Muscle of leg (tissue), 11 donors: ENCODE data around the gene TMEM131L. TPM values are rescaled to one million over a fixed set of nuclear protein-coding genes. Genes with fewer than 3 reads are reported as not detected.

Source experiments
- DNase-seq: peaks from one replicate; pipeline ENCODE4 v3.0.0; 2013
- H3K27ac ChIP-seq: one replicate; pipeline ENCODE4 v1.5.1; 2013; ENCODE audit warnings: mild to moderate bottlenecking, low read length, control low read depth
- H3K27me3 ChIP-seq: one replicate; pipeline ENCODE4 v1.6.1; 2013; ENCODE audit warnings: low read length; ENCODE audit not compliant: control insufficient read depth, insufficient read depth
- H3K36me3 ChIP-seq: one replicate; pipeline ENCODE4 v1.6.1; 2013; ENCODE audit warnings: low read length; ENCODE audit not compliant: control insufficient read depth, insufficient read depth
- H3K4me1 ChIP-seq: one replicate; pipeline ENCODE4 v1.6.1; 2013; ENCODE audit warnings: low read length; ENCODE audit not compliant: control insufficient read depth, insufficient read depth
- H3K4me3 ChIP-seq: one replicate; pipeline ENCODE4 v1.5.1; 2013; ENCODE audit warnings: low read length, control low read depth
- H3K9me3 ChIP-seq: replicated peaks from 2 replicates; pipeline ENCODE4 v1.6.1; 2013; ENCODE audit warnings: low read depth, low read length; ENCODE audit not compliant: control insufficient read depth
- WGBS: methylation state at CpG from one replicate; pipeline ENCODE4 v1.1.5; 2013; ENCODE audit warnings: missing lambda C conversion rate; ENCODE audit not compliant: insufficient coverage; 5-methylcytosine and 5-hydroxymethylcytosine counted together
- polyA plus RNA-seq, 8 donors: library from polyadenylated mRNA; unstranded; fragments of 120-200 nt; gene quantifications; one replicate each; pipeline versions ENCODE4 v1.2.1 to v1.2.3, GENCODE V29; 2013; ENCODE audit warnings: inconsistent platforms in 1 of 8, low replicate concordance in 1 of 8; ENCODE audit not compliant: insufficient read length in 8 of 8, insufficient read depth in 1 of 8
- total RNA-seq: library from RNA; stranded (reverse); fragments of 120-200 nt; gene quantifications from one replicate; pipeline ENCODE4 v1.2.4, GENCODE V29; 2013

The TMEM131L gene
- total and polyA plus RNA-seq, 9 donors, result 35.1 to 69.6 (median 43.1) TPM

- Histone ChIP-seq H3K27ac (no peak overlapping the region), H3K4me1 (peaks cover 4% of the 10 kb centered on the region), H3K36me3 (peaks cover 72% of the 10 kb centered on the region), H3K9me3 (no peaks in the 10 kb centered on the region), H3K4me3 (no peak overlapping the region), H3K27me3 (no peaks in the 10 kb centered on the region)
- peak; percentile 37 for DNase-seq
- WGBS, result 85% methylated on average over 2 of the region's 3 CpGs
Measured at GRCh38 chr4:153634738-153635353, 168.7 kb downstream of the TMEM131L start.

GRCh38 chr4:153635846-153636245 is 169.7 kb downstream of the TMEM131L start:
- no peak overlapping the region for H3K4me3 ChIP-seq
- H3K36me3 ChIP-seq, result peaks cover 62% of the 10 kb centered on the region
- no peak overlapping the region for H3K27ac ChIP-seq
- H3K27me3 ChIP-seq, result no peaks in the 10 kb centered on the region
- 78% methylated on average over 3 of the region's 6 CpGs for WGBS
- H3K4me1 ChIP-seq, result peaks cover 4% of the 10 kb centered on the region
- no peaks in the 10 kb centered on the region for H3K9me3 ChIP-seq
- no peak for DNase-seq

- H3K36me3 ChIP-seq, result peaks cover 49% of the 10 kb centered on the region
- no peak overlapping the region for H3K4me3 ChIP-seq
- H3K27ac ChIP-seq, result no peak overlapping the region
- no peaks in the 10 kb centered on the region for H3K9me3 ChIP-seq
- no peaks in the 10 kb centered on the region for H3K27me3 ChIP-seq
- H3K4me1 ChIP-seq, result peaks cover 4% of the 10 kb centered on the region
- no peak for DNase-seq
- WGBS, result no CpG with 5 or more reads among the region's 3 CpGs
Measured at GRCh38 chr4:153637201-153637600, 171.0 kb downstream of the TMEM131L start.

GRCh38 chr4:153638011-153638410 is 171.9 kb downstream of the TMEM131L start:
- no peak overlapping the region for H3K4me3 ChIP-seq
- no peaks in the 10 kb centered on the region for H3K27me3 ChIP-seq
- peaks cover 41% of the 10 kb centered on the region for H3K36me3 ChIP-seq

GRCh38 chr4:153638999-153639398 is 172.8 kb downstream of the TMEM131L start:
- H3K27me3 ChIP-seq, result no peaks in the 10 kb centered on the region
- WGBS, result 100% methylated on average over 1 of the region's 3 CpGs

More at GRCh38 chr4:153638011-153638410, 171.9 kb downstream of the TMEM131L start:
- DNase-seq, result no peak
- no CpG with 5 or more reads among the region's 8 CpGs for WGBS
- Histone ChIP-seq H3K27ac (no peak overlapping the region), H3K9me3 (no peaks in the 10 kb centered on the region), H3K4me1 (peaks cover 4% of the 10 kb centered on the region)

GRCh38 chr4:153639833-153640802 is 174.0 kb downstream of the TMEM131L start:
- peaks cover 4% of the 10 kb centered on the region for H3K4me1 ChIP-seq
- DNase-seq, result no peak
- 74% methylated on average over 18 of the region's 23 CpGs for WGBS
- H3K9me3 ChIP-seq, result peaks cover under 1% of the 10 kb centered on the region
- H3K4me3 ChIP-seq, result no peak overlapping the region
- no peaks in the 10 kb centered on the region for H3K27me3 ChIP-seq
- H3K27ac ChIP-seq, result no peak overlapping the region
- peaks cover 26% of the 10 kb centered on the region for H3K36me3 ChIP-seq

More at GRCh38 chr4:153638999-153639398, 172.8 kb downstream of the TMEM131L start:
- Histone ChIP-seq H3K27ac (no peak overlapping the region), H3K9me3 (no peaks in the 10 kb centered on the region), H3K4me3 (no peak overlapping the region), H3K36me3 (peaks cover 36% of the 10 kb centered on the region), H3K4me1 (peaks cover 4% of the 10 kb centered on the region)
- DNase-seq, result no peak

- WGBS, result no CpG with 5 or more reads among the region's 7 CpGs
- Histone ChIP-seq H3K4me1 (peaks cover 4% of the 10 kb centered on the region), H3K27ac (no peak overlapping the region), H3K36me3 (peaks cover 13% of the 10 kb centered on the region), H3K9me3 (peaks cover 3% of the 10 kb centered on the region), H3K27me3 (no peaks in the 10 kb centered on the region), H3K4me3 (no peak overlapping the region)
- DNase-seq, result no peak
Measured at GRCh38 chr4:153641532-153641931, 175.4 kb downstream of the TMEM131L start.

- H3K4me3 ChIP-seq, result no peak overlapping the region
- H3K27ac ChIP-seq, result no peak overlapping the region
- WGBS, result 88% methylated on average over 6 of the region's 9 CpGs
- H3K4me1 ChIP-seq, result peaks cover 4% of the 10 kb centered on the region
- H3K36me3 ChIP-seq, result no peaks in the 10 kb centered on the region
- peak; percentile 58 for DNase-seq
- H3K27me3 ChIP-seq, result no peaks in the 10 kb centered on the region
- H3K9me3 ChIP-seq, result peaks cover 3% of the 10 kb centered on the region
Measured at GRCh38 chr4:153643406-153644383, 177.5 kb downstream of the TMEM131L start.

GRCh38 chr4:153645183-153645582 is 179.0 kb downstream of the TMEM131L start:
- H3K27ac ChIP-seq, result no peak overlapping the region
- H3K4me1 ChIP-seq, result no peaks in the 10 kb centered on the region
- no peaks in the 10 kb centered on the region for H3K36me3 ChIP-seq
- no peaks in the 10 kb centered on the region for H3K27me3 ChIP-seq
- peaks cover 3% of the 10 kb centered on the region for H3K9me3 ChIP-seq
- no CpG with 5 or more reads among the region's 1 CpG for WGBS
- H3K4me3 ChIP-seq, result no peak overlapping the region
- no peak for DNase-seq
